HepG2 (cell line): Measurements from ENCODE around the gene PIKFYVE.

Experiments used
- CBX5 ChIP-seq: sonication (generic); formaldehyde crosslinking; IDR thresholded peaks from 2 replicates; pipeline ENCODE4 v1.4.0; 2020; ENCODE audit warnings: missing genetic modification reagents, borderline replicate concordance
- CTCF ChIP-seq: sonication (generic); formaldehyde crosslinking; IDR thresholded peaks from 2 replicates; pipeline ENCODE4 v1.5.0; 2020; ENCODE audit warnings: mild to moderate bottlenecking, missing genetic modification reagents, moderate library complexity
- FOXA1 ChIP-seq, 2 experiments: fragments of 450-650 bp in 1 of 2; sonication (generic) in 1 of 2; formaldehyde crosslinking in 1 of 2; IDR thresholded peaks; 2 replicates each; pipeline versions ENCODE4 v1.4.0 to v1.6.1; 2016 to 2020; ENCODE audit warnings: missing genetic modification reagents in 1 of 2
- MAZ ChIP-seq, 2 experiments: sonication (generic) in 1 of 2; formaldehyde crosslinking in 1 of 2; IDR thresholded peaks; 2 replicates each; pipeline versions ENCODE4 v1.5.0 to v1.6.1; 2012 to 2020; ENCODE audit warnings: low read depth in 2 of 2, mild to moderate bottlenecking in 2 of 2, borderline replicate concordance in 1 of 2, improper control_type of control experiment in 1 of 2, low read length in 1 of 2, missing genetic modification reagents in 1 of 2, moderate library complexity in 1 of 2
- NCOA1 ChIP-seq: sonication (generic); formaldehyde crosslinking; IDR thresholded peaks from 2 replicates; pipeline ENCODE4 v1.9.0; 2021; ENCODE audit warnings: missing genetic modification reagents
- SALL1 ChIP-seq: sonication (generic); formaldehyde crosslinking; IDR thresholded peaks from 2 replicates; pipeline ENCODE4 v1.8.0; 2022; ENCODE audit warnings: mild to moderate bottlenecking, missing genetic modification reagents
- ZNF264 ChIP-seq: sonication (generic); formaldehyde crosslinking; IDR thresholded peaks from 2 replicates; pipeline ENCODE4 v1.4.0; 2020; ENCODE audit warnings: missing genetic modification reagents
- ZNF691 ChIP-seq: sonication (generic); formaldehyde crosslinking; IDR thresholded peaks from 2 replicates; pipeline ENCODE4 v1.4.0; 2020; ENCODE audit warnings: missing genetic modification reagents, low read depth, mild to moderate bottlenecking, borderline replicate concordance

GRCh38 chr2:208352644-208353567 lies 86.9 kb downstream of the PIKFYVE start:
- no peak for TF ChIP-seq CTCF
- TF ChIP-seq ZNF691 (CRISPR knock-in tag) = no peak
- TF ChIP-seq NCOA1 = no peak
- TF ChIP-seq SALL1 = no peak
- TF ChIP-seq ZNF264 (CRISPR knock-in tag) = no peak
- no peak for TF ChIP-seq CBX5 (CRISPR knock-in tag)
- no peak for TF ChIP-seq FOXA1 (IDR thresholded peaks at IDR 0.05)
- no peak for TF ChIP-seq FOXA1 (CRISPR knock-in tag; IDR thresholded peaks at IDR 0.05)
- TF ChIP-seq MAZ (IDR thresholded peaks at IDR 0.05; ENCODE audit: borderline replicate concordance, low read depth, low read length) = no peak
- TF ChIP-seq MAZ (CRISPR knock-in tag; IDR thresholded peaks at IDR 0.05; ENCODE audit: low read depth) = no peak
